RWPE2 (cell line): ENCODE measurements around the gene KCTD4.

ENCODE experiments used
- ATAC-seq: fragments of 200-7000 bp; cut with Tn5 transposase; 3 replicates; pipeline ENCODE4 v1.9.1; 2021; ENCODE audit warnings: low read depth
- DNase-seq: peaks from one replicate; pipeline ENCODE4 v3.0.0-alpha.2; 2020; ENCODE audit warnings: low spot score
- H3K27ac ChIP-seq: fragments of 450-650 bp; 2 replicates; pipeline ENCODE4 v1.5.1; 2017; ENCODE audit warnings: mild to moderate bottlenecking; ENCODE audit not compliant: poor library complexity, severe bottlenecking
- H3K27me3 ChIP-seq: fragments of 250-450 bp; sonication (Bioruptor Pico); 2 replicates; pipeline ENCODE4 v1.5.1; 2021; ENCODE audit warnings: mild to moderate bottlenecking, moderate library complexity; ENCODE audit not compliant: insufficient read depth, poor library complexity, severe bottlenecking
- H3K36me3 ChIP-seq: fragments of 250-450 bp; sonication (Bioruptor Pico); 2 replicates; pipeline ENCODE4 v1.5.1; 2020; ENCODE audit warnings: low read depth, mild to moderate bottlenecking, moderate library complexity
- H3K4me1 ChIP-seq: fragments of 250-450 bp; sonication (Bioruptor Pico); 2 replicates; pipeline ENCODE4 v1.5.1; 2021; ENCODE audit warnings: mild to moderate bottlenecking, moderate library complexity; ENCODE audit not compliant: insufficient read depth, poor library complexity, severe bottlenecking
- H3K4me3 ChIP-seq: fragments of 250-450 bp; sonication (Bioruptor Pico); 2 replicates; pipeline ENCODE4 v1.5.1; 2021; ENCODE audit warnings: mild to moderate bottlenecking, moderate library complexity; ENCODE audit not compliant: severe bottlenecking
- H3K9me3 ChIP-seq: fragments of 250-450 bp; sonication (Bioruptor Pico); 2 replicates; pipeline ENCODE4 v1.5.1; 2021; ENCODE audit warnings: mild to moderate bottlenecking, moderate library complexity; ENCODE audit not compliant: severe bottlenecking
- CTCF ChIP-seq: fragments of 450-650 bp; IDR thresholded peaks from one replicate; pipeline ENCODE4 v1.5.1; 2017; ENCODE audit warnings: mild to moderate bottlenecking, moderate library complexity; ENCODE audit not compliant: poor library complexity, severe bottlenecking

Gene KCTD4

DNA sequence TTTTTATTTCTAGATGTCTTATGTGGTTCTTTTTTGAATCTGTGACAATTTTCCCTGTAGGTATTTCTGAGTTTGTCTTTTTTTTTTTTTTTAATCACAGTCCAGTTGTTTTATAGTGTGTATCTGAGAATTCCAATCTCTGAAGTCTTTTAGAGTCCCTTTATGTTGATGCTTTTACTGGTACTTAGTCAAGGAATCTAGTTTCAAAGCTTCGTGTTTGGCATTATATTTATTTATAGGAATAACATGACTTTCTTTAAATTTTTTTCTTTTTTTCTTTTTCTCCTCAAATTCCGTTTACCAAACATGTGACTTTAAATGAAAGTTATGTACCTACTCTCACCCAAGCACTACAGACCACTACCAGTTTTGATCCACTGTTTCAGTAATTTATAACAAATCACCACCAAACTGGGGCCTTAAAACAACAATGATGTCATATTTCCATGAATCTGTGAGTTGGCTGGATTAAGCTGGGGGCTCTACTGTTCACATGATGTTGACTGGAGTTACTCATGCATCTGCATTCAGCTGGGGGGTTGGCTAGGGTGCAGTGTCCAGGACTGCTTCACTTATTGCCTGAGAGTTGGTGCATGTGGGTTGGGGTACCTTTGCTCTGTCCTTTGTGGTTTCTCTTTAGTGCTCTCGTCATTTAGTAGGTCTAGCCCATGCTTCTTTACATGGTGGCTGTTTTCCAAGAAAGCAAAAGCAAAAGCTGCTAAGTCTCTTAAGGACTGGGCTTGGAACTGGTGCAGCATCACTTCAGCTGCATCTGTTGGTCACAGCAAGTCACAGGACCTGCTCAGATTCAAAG lies 22.3 kb downstream of the KCTD4 start:
- Histone ChIP-seq H3K36me3 (peaks cover 23% of the 10 kb centered on the region), H3K27ac (no peak overlapping the region), H3K4me3 (no peak overlapping the region), H3K4me1 (peaks cover 50% of the 10 kb centered on the region), H3K9me3 (no peaks in the 10 kb centered on the region), H3K27me3 (no peaks in the 10 kb centered on the region)
- TF ChIP-seq CTCF = no peak
- DNase-seq (no peak), ATAC-seq (peak; percentile 33; the same call in 2 of the 3 replicates)

DNA sequence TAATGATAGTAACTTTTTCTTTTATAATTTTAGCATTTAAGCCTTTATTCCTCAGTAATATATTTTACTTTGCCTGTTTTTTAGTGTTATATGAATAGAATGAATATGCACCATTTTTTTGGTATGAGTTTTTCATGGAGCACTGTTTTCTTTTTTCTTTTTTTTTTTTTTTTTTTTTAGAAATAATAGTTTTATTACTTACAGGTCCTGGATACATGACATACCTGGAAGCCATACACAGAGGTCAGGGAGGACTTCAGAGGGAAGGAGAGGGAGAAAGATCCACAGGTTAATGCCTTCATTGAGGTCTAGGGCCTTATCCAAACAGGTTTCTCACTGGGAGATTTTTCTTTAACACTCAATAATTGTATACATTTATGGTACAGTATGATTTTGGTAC lies 26.4 kb downstream of the KCTD4 start:
- Histone ChIP-seq H3K27ac (no peak overlapping the region), H3K9me3 (no peaks in the 10 kb centered on the region), H3K4me1 (peaks cover 23% of the 10 kb centered on the region), H3K27me3 (no peaks in the 10 kb centered on the region), H3K36me3 (peaks cover 29% of the 10 kb centered on the region), H3K4me3 (no peak overlapping the region)
- TF ChIP-seq CTCF = no peak
- ATAC-seq (no peak), DNase-seq (no peak)

DNA sequence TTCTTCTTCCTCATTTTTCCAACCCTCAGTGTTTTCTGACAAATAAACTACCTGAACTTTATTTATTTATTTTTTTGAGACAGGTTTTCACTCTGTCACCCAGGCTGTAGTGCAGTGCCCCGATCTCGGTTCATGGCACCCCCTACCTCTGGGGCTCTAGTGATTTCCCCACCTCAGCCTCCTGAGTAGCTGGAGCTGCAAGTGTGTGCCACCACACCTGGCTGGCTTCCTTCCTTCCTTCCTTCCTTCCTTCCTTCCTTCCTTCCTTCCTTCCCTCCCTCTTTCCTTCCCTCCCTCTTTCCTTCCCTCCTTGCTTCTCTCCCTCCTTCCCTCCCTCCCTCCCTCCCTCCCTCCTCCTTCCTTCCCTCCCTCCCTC lies 32.3 kb downstream of the KCTD4 start:
- peak overlapping the region; percentile 83 for H3K27ac ChIP-seq
- no peak overlapping the region for H3K4me3 ChIP-seq
- no peaks in the 10 kb centered on the region for H3K27me3 ChIP-seq
- H3K36me3 ChIP-seq = peaks cover 38% of the 10 kb centered on the region
- peaks cover 14% of the 10 kb centered on the region for H3K4me1 ChIP-seq
- no peaks in the 10 kb centered on the region for H3K9me3 ChIP-seq
- ATAC-seq (no peak), DNase-seq (no peak)
- no peak for TF ChIP-seq CTCF

DNA sequence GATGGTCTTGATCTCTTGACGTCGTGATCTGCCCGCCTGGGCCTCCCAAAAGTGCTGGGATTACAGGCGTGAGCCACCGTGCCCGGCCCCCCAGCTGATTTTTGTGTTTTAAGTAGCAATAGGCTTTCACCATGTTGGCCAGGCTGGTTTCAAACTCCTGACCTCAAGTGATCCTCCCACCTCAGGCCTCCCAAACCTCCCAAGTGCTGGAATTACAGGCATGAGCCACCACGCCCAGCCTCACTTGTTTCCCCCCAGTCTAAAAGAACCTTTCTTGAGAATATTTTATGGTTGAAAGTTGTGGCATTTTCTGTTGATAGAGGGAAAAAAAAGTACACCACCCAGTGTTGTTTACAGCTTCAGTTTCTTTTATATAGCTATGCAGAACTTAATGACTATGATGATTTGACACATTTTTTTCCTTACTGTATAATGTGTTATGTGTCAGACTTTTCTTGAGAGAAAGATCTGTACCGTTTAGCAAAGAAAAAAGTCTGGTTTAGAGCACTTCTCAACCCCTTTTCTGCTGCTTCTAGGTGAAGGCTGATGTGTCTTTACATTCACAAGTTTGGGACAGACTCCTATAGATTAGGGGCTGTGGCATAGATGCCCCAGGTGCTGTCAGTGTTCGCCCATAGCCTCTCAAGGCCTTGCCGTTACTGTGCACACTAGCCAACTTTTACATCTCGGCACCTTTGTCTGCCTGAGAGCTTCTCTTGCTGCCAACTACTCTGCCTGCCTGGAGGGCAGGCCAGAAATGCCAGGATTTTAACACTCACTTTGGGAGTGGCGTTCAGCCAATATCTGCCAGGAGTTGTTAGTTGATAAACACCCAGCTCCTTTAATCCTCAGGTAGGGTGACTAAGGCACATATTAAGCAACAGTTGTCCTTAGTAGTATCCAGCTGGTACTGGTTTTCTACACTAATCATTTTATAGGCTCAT lies 33.0 kb downstream of the KCTD4 start:
- Histone ChIP-seq H3K4me3 (no peak overlapping the region), H3K27ac (peak overlapping the region; percentile 83), H3K36me3 (peaks cover 38% of the 10 kb centered on the region), H3K4me1 (peaks cover 21% of the 10 kb centered on the region), H3K27me3 (no peaks in the 10 kb centered on the region), H3K9me3 (no peaks in the 10 kb centered on the region)
- TF ChIP-seq CTCF = no peak
- DNase-seq (peak; percentile 88), ATAC-seq (peak; percentile 94)
